Activated CD4-positive, alpha-beta T cell treated with anti-CD3 and anti-CD28 coated beads, Interleukin-2, Interleukin-6, amounts not matched to agents 100 ng/mL and 50 ng/mL, durations not matched to agents 16 hours and 8 hours (primary cell): ENCODE results near the gene DSG4.

Experiments
- DNase-seq: peaks from one replicate; pipeline ENCODE4 v3.0.0-alpha.2; 2020

Gene DSG4

DNA sequence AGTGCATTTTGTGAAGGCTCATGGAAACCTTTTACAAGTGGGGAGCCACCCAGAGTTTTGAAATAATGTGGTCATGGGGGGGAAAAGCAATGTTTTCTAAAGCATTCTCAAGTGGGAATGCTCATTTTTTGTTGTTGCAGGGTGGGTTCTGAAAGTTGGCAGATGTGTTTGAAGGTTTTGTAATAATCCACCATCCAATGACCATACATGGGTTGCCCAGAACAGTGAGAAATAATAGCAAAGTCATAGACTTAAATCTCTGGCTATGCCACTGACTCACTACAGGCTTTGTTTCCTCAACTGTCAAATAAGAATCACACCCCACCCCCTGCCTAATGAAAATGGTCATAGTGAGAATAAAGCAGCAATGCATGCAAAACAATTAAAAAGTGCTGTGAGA lies 73.8 kb downstream of the DSG4 start:
- no peak for DNase-seq

DNA sequence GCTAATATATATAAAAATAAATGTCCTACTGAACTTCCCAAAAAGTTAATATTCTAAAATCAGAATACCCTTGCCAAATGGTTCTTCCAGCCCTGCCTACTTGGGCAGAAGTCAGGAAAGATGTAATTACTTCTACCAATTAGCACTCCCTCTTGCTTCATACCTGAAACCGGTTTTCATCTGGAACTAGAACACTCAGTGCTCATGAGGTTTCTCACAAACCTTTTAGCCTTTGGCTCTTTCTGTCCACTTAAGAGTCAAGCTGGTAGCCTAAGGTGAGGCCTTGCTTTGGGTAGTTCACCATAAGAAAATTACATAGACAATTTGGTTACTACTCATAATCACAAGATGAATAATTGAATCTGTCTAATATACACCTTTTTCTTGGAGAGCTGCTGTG lies 75.0 kb downstream of the DSG4 start:
- DNase-seq, result no peak

DNA sequence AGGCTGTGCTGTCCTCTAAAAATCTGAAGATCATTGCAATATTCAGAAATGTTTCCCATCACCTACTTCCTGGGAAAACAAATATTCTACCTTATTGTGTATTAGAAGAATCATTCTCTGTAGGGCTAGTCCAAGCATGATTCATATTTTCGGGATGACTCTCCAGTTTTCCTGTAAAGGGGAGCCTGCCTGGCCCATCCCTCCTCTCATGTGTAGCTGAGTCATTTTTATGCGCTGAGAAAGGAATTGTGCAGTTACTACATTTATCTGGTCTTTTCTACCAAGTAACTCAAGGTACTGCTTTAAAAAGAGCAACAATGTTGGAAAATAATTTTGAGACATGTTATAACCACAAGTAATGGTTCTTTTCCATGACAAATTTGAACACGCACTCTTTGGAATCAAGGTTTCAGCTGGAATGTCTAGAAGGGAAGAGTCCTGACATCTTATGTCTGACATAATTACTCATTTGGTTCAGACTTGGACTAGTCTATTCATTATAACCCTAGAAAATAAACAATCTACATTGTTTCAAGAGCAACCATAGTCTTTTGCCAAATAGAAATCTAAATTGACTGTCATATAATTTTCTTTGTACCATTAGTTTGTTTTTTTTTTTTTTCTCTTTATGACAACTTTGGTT lies 77.6 kb downstream of the DSG4 start:
- DNase-seq, result no peak
